ENCODE data around the gene HOXD13.
A peak's percentile ranks its signal among the peaks of the same experiment; 100 is the strongest.

HOXD13 gene

GRCh38 chr2:176106581-176107539 lies 14.3 kb downstream of the HOXD13 start, which contains the start of gene HOXD11:
HOXD11 (plus strand) TSS chr2:176107280; CDS start chr2:176107356, 76 bp downstream.
- peak in 1 of 6 experiments; percentile 24 for DNase-seq

GRCh38 chr2:176107731-176108181 lies 15.2 kb downstream of the HOXD13 start:
- no peak for DNase-seq

- no peak for DNase-seq
Observed at GRCh38 chr2:176109192-176109901, 16.8 kb downstream of the HOXD13 start.

- DNase-seq: no peak
Observed at GRCh38 chr2:176109946-176110345, 17.4 kb downstream of the HOXD13 start.

GRCh38 chr2:176110415-176111308 lies 18.1 kb downstream of the HOXD13 start:
- DNase-seq: no peak

GRCh38 chr2:176111309-176111663 lies 18.8 kb downstream of the HOXD13 start:
- no peak for DNase-seq

DNA sequence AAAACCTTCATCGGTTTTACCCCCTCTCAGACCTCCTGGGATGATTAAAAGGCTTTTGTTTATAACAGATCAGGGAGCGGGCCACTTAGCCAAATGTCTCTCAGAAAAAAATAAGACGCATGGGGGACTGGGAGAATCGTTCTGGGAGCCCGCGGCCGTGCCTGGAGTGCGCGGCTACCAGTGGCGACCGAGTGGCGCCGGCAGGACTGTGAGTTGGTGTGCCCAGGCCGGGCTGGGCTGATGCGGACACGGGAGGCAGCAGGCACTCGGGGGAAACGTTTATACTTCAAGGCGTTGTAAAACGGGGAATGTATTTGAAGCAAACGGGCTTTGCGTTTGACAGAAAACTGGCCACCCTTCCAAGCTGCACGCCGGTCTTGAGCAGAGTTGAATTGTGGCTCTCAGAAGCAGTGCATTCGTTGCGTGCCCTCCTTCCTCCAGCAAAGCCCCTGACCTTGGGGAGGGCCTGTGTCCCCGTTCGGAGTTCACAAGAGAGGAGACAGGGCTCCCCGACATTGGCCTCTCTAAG lies 19.4 kb downstream of the HOXD13 start:
- DNase-seq: no peak

DNA sequence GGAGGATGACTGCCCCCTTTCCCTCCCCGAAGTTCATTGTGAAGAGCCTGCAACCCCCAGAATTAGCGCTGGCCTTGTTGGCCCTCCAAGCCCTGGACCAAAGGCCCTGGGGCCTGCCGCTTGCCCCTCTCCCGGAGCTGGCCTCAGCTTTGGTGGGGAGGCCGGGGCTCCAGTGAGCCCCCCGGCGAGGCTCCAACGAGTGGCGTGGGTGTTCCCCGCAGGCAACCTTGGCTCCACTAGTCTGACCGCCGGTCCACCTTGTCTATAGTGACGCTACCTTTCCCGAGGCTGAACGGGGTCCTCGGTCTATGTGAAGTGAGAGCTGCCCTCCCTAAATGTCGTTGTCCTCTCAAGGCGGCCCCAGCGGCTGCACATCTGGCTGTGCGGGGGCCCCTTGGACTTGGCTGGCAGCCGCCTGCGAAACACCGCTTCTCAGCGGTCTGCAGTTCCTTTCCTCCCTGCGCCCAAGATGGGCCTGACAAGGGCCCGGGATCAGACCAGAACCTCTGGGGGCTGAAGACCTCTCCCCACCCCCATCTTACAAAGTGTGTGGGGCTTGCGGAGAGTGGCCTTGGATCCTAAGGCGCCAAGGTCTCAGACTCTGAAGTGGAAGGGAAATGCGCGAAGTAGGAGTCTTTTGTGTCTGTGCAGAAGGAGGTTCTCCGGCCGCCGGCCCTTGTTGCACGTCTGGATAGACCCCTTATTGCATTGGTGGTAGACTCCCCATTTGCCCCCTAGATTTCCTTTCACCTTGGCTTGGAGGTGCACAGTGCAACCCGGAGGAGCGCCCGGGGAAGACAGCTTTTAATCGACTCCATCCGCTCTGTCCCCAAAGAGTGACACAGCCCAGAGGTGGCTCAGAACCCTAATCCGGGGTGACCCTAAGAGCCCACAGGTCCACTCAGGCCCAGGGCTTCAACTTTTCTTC lies 20.1 kb downstream of the HOXD13 start:
- no peak for DNase-seq

- DNase-seq: no peak
Observed at GRCh38 chr2:176114120-176114929, 21.8 kb downstream of the HOXD13 start.

GRCh38 chr2:176114930-176115625 lies 22.6 kb downstream of the HOXD13 start:
- no peak for DNase-seq

- DNase-seq: no peak
Observed at GRCh38 chr2:176115883-176116813, 23.6 kb downstream of the HOXD13 start, which contains the start of gene HOXD10. HOXD10 (plus strand) TSS chr2:176116778; CDS start chr2:176116834, 56 bp downstream.

GRCh38 chr2:176117162-176117822 lies 24.8 kb downstream of the HOXD13 start:
- DNase-seq: no peak

GRCh38 chr2:176117823-176118371 lies 25.4 kb downstream of the HOXD13 start:
- DNase-seq: no peak

- no peak for DNase-seq
Observed at GRCh38 chr2:176118601-176119339, 26.2 kb downstream of the HOXD13 start.

- no peak for DNase-seq
Observed at GRCh38 chr2:176120364-176121189, 28.1 kb downstream of the HOXD13 start.

Data from stimulated activated naive CD4-positive, alpha-beta T cell (primary cell).